ENCODE measurements around the gene CNN2. TPM values are rescaled to one million over a fixed set of nuclear protein-coding genes. Genes with fewer than 3 reads are reported as not detected.
A peak's percentile ranks its signal among the peaks of the same experiment; 100 is the strongest.

Gene CNN2
- total and polyA plus RNA-seq, 2 donors (not counting 1 experiment from before 2014, with no cell fraction given), result 198 to 301 TPM

GRCh38 chr19:991174-991931 lies 35.1 kb upstream of the CNN2 start:
- Histone ChIP-seq H3K4me3 (ENCODE audit: control extremely low read depth in 1 of 5, extremely low read depth in 1 of 5, insufficient read depth in 1 of 5, low read depth in 2 of 5, low read length in 4 of 5) (no peak overlapping the region), H3K4me2 (replicated peaks; ENCODE audit: low read depth, low read length, poor library complexity, severe bottlenecking) (no peak overlapping the region), H4K20me1 (ENCODE audit: control insufficient read depth, insufficient read depth, low read length, poor library complexity, severe bottlenecking) (peaks cover 14% of the 10 kb centered on the region), H3K9me3 (ENCODE audit: control extremely low read depth in 1 of 3, control insufficient read depth in 2 of 3, insufficient read depth in 1 of 3, low read length in 2 of 3) (no peaks in the 10 kb centered on the region), H3K27ac (ENCODE audit: low read length in 2 of 2) (no peak overlapping the region), H3K4me1 (ENCODE audit: control insufficient read depth in 2 of 2, insufficient read depth in 2 of 2, low read length in 2 of 2) (peaks cover 6% of the 10 kb centered on the region in 2 donors), H2AFZ (ENCODE audit: insufficient read depth, low read depth, low read length, poor library complexity, severe bottlenecking) (no peak overlapping the region), H3K27me3 (replicated peaks in 1 of 4; ENCODE audit: control extremely low read depth in 1 of 4, control insufficient read depth in 3 of 4, insufficient read depth in 4 of 4, low read length in 3 of 4) (peaks cover 0 to 8% (median 3%) of the 10 kb centered on the region in 4 experiments), H3K36me3 (replicated peaks in 1 of 2; ENCODE audit: control extremely low read depth in 1 of 2, control insufficient read depth in 1 of 2, extremely low read depth in 1 of 2, insufficient read depth in 2 of 2, low read length in 1 of 2) (peaks cover 0 to 30% of the 10 kb centered on the region in 2 experiments), H3K79me2 (ENCODE audit: control insufficient read depth, insufficient read depth, low read length) (peaks cover 15% of the 10 kb centered on the region), H3K9ac (ENCODE audit: low read length) (no peak overlapping the region)
- no peak overlapping the region for H3K4me3 Mint-ChIP-seq
- intact Hi-C loops (cut with micrococcal nuclease), result no loop called here
- H3K9me3 Mint-ChIP-seq (ENCODE audit: insufficient read depth), result no peaks in the 10 kb centered on the region
- 93% methylated on average over 30 of the region's 47 CpGs for WGBS (ENCODE audit: insufficient coverage)
- ChIA-PET CTCF (no interaction called here), POLR2A (no interaction called here)
- DNase-seq (no peak), ATAC-seq (ENCODE audit: low read depth) (peak; percentile 60)
- H3K27me3 Mint-ChIP-seq, result peaks cover under 1% of the 10 kb centered on the region
- no peak overlapping the region for H3K27ac Mint-ChIP-seq
- TF ChIP-seq CTCF (IDR thresholded peaks at IDR 0.05) (no peak), EZH2 (IDR thresholded peaks at IDR 0.05; ENCODE audit: borderline replicate concordance, insufficient read depth, low read depth, low read length, poor library complexity, severe bottlenecking) (no peak)
- H3K4me1 Mint-ChIP-seq, result peaks cover 4% of the 10 kb centered on the region

- CTCF ChIA-PET, result no interaction called here
- no peak overlapping the region for H3K27ac ChIP-seq (ENCODE audit: low read length in 2 of 2)
- ATAC-seq (ENCODE audit: low read depth) (no peak), DNase-seq (no peak)
- peaks cover 14% of the 10 kb centered on the region for H4K20me1 ChIP-seq (ENCODE audit: control insufficient read depth, insufficient read depth, low read length, poor library complexity, severe bottlenecking)
- Mint-ChIP-seq H3K9me3 (ENCODE audit: insufficient read depth) (no peaks in the 10 kb centered on the region), H3K27me3 (peaks cover 4% of the 10 kb centered on the region), H3K4me1 (peaks cover 6% of the 10 kb centered on the region), H3K4me3 (no peak overlapping the region), H3K27ac (no peak overlapping the region)
- H3K9ac ChIP-seq (ENCODE audit: low read length), result no peak overlapping the region
- intact Hi-C loops (cut with micrococcal nuclease), result no loop called here
- H3K4me3 ChIP-seq (ENCODE audit: control extremely low read depth in 1 of 5, extremely low read depth in 1 of 5, insufficient read depth in 1 of 5, low read depth in 2 of 5, low read length in 4 of 5), result no peak overlapping the region
- H3K4me2 ChIP-seq (replicated peaks; ENCODE audit: low read depth, low read length, poor library complexity, severe bottlenecking), result no peak overlapping the region
- no peak overlapping the region for H2AFZ ChIP-seq (ENCODE audit: insufficient read depth, low read depth, low read length, poor library complexity, severe bottlenecking)
- H3K9me3 ChIP-seq (ENCODE audit: control extremely low read depth in 1 of 3, control insufficient read depth in 2 of 3, insufficient read depth in 1 of 3, low read length in 2 of 3), result no peaks in the 10 kb centered on the region
- H3K36me3 ChIP-seq (replicated peaks in 1 of 2; ENCODE audit: control extremely low read depth in 1 of 2, control insufficient read depth in 1 of 2, extremely low read depth in 1 of 2, insufficient read depth in 2 of 2, low read length in 1 of 2), result peaks cover 0 to 28% of the 10 kb centered on the region in 2 experiments
- POLR2A ChIA-PET, result no interaction called here
- H3K4me1 ChIP-seq (ENCODE audit: control insufficient read depth in 2 of 2, insufficient read depth in 2 of 2, low read length in 2 of 2), result peaks cover 10 to 11% of the 10 kb centered on the region in 2 donors
- H3K27me3 ChIP-seq (replicated peaks in 1 of 4; ENCODE audit: control extremely low read depth in 1 of 4, control insufficient read depth in 3 of 4, insufficient read depth in 4 of 4, low read length in 3 of 4), result peaks cover 0 to 15% (median 6%) of the 10 kb centered on the region in 4 experiments
- peaks cover 11% of the 10 kb centered on the region for H3K79me2 ChIP-seq (ENCODE audit: control insufficient read depth, insufficient read depth, low read length)
- TF ChIP-seq EZH2 (IDR thresholded peaks at IDR 0.05; ENCODE audit: borderline replicate concordance, insufficient read depth, low read depth, low read length, poor library complexity, severe bottlenecking) (no peak), CTCF (IDR thresholded peaks at IDR 0.05) (no peak)
- 97% methylated on average over 39 of the region's 42 CpGs for whole genome bisulfite sequencing (ENCODE audit: insufficient coverage)
These were observed 34.3 kb upstream of the CNN2 start for GRCh38 chr19:991932-992669.

Measured in B cell (primary cell).